Measurements from ENCODE around the gene INPP5E.

Gene INPP5E

DNA sequence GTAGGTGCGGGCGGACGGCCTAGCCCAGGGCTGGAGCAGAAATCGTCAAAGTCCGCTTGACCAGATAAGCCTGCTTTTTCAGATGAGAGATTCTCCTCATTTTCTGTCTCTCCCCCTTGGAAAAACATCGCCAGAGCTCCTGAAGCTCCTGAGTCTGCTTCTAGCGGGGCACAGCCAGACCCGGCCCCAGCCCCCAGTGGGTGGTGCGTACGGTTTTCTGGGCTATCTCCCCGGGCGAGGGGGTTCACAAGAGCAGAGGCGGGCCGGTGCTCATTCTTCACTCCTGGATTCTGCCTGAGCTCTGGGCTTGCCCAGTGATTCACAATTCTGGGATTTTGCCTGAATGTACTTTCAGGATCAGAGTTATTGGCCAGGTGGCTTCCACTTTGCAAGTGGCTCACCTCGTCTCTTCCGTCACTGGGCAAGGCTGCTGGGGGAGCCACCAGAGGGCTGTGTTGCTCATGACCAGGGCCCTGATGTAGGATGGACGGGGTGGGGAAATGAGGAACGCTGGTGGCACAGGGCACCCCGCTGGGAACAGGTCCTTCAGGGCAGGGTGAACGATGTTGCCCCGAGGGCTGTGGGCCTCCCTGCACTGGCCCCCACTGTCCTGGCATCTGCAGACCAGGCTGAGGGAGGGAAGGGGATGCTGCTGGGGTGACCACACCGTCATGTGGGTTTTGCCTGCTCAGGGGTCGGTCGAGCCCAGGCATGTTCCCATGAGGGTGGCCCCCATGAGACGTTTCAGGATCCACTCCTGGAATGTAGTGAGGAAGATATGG, 36.9 kb upstream of the INPP5E start:
- TF ChIP-seq, protein P1, sequence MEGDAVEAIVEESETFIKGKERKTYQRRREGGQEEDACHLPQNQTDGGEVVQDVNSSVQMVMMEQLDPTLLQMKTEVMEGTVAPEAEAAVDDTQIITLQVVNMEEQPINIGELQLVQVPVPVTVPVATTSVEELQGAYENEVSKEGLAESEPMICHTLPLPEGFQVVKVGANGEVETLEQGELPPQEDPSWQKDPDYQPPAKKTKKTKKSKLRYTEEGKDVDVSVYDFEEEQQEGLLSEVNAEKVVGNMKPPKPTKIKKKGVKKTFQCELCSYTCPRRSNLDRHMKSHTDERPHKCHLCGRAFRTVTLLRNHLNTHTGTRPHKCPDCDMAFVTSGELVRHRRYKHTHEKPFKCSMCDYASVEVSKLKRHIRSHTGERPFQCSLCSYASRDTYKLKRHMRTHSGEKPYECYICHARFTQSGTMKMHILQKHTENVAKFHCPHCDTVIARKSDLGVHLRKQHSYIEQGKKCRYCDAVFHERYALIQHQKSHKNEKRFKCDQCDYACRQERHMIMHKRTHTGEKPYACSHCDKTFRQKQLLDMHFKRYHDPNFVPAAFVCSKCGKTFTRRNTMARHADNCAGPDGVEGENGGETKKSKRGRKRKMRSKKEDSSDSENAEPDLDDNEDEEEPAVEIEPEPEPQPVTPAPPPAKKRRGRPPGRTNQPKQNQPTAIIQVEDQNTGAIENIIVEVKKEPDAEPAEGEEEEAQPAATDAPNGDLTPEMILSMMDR (IDR thresholded peaks at IDR 0.05; ENCODE audit: low read depth, low read length) = no peak
- DNase-seq (ENCODE audit: extremely low read depth, low read depth) = no peak

DNA sequence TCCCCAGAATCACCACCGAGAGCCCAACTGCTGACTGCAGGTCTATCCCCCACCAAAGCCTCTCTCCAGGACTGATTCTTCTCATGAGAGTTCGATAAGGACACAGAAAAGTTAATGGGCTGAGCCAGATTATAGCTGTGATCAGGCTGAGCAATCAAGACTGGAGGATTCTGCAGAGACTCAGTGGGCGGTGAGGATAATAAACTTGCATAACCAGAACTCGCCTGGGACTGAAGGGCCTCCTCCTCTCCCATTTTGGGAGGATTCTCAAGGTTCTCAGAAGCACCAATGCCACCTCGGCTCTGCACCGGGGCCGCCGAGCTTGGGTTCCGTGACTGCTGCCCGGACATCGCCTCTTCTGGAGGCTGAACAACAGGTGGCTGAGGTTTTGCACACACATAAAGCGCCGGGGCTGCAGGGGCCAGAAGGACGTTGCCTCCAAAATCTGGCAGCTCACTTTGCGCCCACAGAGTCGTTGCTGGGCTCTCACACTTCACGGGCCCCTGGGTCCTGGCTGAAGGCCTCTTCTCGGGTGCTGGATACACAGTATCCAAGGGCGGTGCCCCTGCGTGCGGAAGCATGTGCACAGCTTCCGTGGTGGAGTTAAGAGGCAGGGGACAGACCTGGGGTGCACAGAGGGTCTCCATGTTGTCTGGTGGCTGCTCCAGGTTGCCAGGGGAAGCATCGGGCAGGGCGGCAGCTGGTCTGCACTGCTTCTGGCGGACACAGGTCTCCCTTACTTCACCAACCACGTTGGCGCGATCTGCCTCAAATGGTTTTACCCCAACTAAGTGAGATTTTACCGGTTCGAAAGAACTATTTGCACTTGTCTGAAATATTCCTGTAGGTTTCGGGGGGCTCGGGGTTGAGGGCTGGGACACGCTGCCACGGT, 35.6 kb upstream of the INPP5E start:
- TF ChIP-seq, protein P1 (IDR thresholded peaks at IDR 0.05; ENCODE audit: low read depth, low read length) = no peak
- no peak for DNase-seq (ENCODE audit: extremely low read depth, low read depth)

DNA sequence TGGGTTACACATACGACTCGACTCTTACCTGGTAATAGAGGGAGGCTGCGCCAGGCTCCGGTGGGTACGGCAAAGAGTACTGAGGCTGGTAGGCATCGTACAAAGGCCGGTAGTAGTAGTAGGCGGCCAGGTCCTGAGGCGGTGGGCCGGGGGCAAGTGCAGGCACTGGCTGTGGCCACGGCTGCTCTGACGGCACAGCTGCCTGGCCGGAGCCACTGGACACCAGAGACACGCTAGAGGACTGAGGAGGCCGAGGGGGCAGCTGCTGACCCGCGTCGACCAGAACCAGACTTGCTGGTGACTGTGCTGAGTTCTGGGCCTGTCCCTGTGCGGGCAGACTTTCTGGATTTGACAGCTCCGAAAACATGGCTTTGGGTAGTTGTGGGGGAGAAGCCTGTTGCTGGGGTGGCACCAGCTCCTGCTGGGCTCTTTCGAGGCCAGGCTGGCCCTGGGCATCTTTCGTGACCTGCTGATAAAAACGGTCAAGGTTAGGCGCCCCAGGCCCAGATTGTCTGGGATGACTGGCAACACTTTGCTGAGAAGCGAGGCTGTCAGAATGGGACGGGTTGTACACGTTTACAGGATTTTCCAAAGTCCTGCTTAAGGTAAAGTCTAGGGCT, 34.5 kb upstream of the INPP5E start:
- TF ChIP-seq, protein P1 (IDR thresholded peaks at IDR 0.05; ENCODE audit: low read depth, low read length) = no peak
- no peak for DNase-seq (ENCODE audit: extremely low read depth, low read depth)

DNA sequence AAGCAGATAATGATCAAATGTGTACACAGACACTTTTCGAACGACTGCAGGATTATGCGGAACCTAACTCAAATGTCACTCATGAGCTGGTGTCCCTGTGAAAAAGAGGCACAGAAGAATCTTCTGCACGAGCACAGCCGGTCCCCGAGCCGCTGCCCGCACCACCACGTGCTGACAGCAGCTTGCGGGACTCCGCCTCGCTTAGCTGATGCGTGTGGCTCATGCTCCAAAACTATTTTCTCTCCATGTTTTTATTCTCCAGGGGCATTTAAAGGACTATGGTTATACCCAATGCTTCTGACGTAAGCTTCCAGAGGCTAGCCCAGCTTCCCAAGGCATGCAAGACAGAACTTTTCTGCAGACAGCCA, 33.7 kb upstream of the INPP5E start:
- TF ChIP-seq, protein P1 (IDR thresholded peaks at IDR 0.05; ENCODE audit: low read depth, low read length) = no peak
- no peak for DNase-seq (ENCODE audit: extremely low read depth, low read depth)

DNA sequence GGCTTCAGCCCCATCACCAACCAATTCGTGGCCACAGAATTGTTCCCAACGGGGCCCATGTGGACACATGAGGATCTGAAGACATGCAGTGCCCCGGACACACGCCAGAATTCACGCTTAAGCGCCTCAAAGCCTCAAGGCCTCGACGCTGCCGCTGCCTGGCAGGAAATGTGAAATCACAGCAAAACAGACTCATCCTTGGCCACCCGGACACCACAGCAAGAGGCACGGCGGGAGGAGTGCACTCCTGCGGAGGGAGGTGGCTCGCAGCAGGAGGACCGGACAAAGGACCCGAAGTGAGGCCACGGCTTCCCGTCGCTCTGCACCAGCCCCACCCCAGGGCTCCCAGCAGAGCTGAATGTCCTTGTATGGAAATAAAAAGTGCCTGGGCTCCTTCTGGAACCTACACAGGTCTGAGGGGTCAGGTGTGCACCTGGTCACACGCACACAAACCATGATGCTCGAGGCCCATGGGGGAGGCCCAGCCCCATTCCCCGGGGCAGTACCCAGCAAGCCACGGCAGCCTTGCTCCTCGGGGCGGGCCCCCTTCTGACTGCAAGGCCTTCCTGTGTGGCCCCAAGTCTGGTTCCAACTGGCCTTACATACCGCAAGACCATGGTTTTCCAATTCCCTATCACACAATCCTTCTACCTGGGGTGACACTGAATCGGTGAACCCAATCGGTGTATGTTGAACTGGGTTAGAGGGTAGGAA, 33.2 kb upstream of the INPP5E start:
- no peak for DNase-seq (ENCODE audit: extremely low read depth, low read depth)
- TF ChIP-seq, protein P1 (IDR thresholded peaks at IDR 0.05; ENCODE audit: low read depth, low read length) = no peak

DNA sequence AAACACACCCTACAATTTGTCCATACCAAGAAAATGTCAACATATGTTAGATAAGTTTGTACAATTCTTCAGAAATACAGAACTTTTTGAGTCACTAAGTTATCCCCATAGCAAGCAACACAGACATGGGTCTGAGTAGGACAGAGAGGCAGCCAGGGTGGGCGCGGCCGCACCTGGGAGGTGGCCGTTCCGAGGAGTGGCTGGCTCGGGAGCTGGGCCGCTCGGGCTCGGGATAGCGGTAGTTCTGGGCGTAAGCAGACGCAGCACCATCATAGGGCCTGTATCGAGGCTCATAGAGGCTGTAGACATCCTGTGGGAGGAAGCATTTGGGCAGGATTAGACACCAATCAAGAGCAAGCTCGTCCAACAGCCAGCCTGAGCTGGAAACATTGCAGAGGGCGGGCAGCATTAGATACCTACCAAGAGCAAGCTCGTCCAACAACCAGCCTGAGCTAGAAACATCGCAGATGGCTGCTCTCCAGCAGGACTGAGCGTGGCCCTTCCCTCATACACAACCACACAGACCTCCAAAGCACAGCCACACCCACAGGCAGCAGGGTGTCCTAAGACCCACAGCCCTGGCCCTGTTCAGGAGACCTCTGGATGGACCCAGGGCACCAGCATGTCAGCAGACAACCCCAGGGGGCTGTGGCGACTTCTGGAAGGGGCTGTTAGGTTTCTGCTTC, 32.3 kb upstream of the INPP5E start:
- TF ChIP-seq, protein P1 (IDR thresholded peaks at IDR 0.05; ENCODE audit: low read depth, low read length) = no peak
- no peak for DNase-seq (ENCODE audit: extremely low read depth, low read depth)
